Right lobe of liver (tissue), 6 donors: Measurements from ENCODE around the gene THAP5. TPM values are rescaled to one million over a fixed set of nuclear protein-coding genes. Genes with fewer than 3 reads are reported as not detected.

Experiments
- ATAC-seq, 4 donors: fragments of 200-7000 bp; cut with Tn5 transposase; one replicate each; pipeline ENCODE4 v1.9.1; 2020; ENCODE audit warnings: mild to moderate bottlenecking in 4 of 4, moderate library complexity in 4 of 4
- DNase-seq, 3 donors: peaks; one replicate each; pipeline ENCODE4 v3.0.0-alpha.2; 2020
- H3K27ac ChIP-seq, 3 donors: fragments of 200-600 bp; one replicate each; pipeline ENCODE4 v1.8.0; 2022
- H3K27me3 ChIP-seq, 2 donors: fragments of 200-600 bp; one replicate each; pipeline ENCODE4 v1.8.0; 2022
- H3K36me3 ChIP-seq, 4 donors: fragments of 200-600 bp; sonication (generic) in 1 of 4; one replicate each; pipeline versions ENCODE4 v1.5.1 to v1.8.0; 2017 to 2022; ENCODE audit warnings: control low read depth in 1 of 4
- H3K4me1 ChIP-seq, 4 donors: fragments of 200-600 bp; sonication (generic) in 1 of 4; one replicate each; pipeline versions ENCODE4 v1.5.1 to v1.8.0; 2017 to 2022; ENCODE audit warnings: control low read depth in 1 of 4
- H3K4me3 ChIP-seq, 3 donors: fragments of 200-600 bp; one replicate each; pipeline ENCODE4 v1.8.0; 2022
- H3K9me3 ChIP-seq, 4 donors: fragments of 200-600 bp; sonication (generic) in 1 of 4; one replicate each; pipeline versions ENCODE4 v1.5.1 to v1.8.0; 2017 to 2022; ENCODE audit warnings: control low read depth in 1 of 4
- POLR2A ChIP-seq: fragments of 450-650 bp; IDR thresholded peaks from one replicate; pipeline ENCODE4 v1.6.1; 2017; ENCODE audit warnings: antibody characterized with exemption, mild to moderate bottlenecking
- WGBS: methylation state at CpG from one replicate; pipeline ENCODE4 v1.1.6; 2018; ENCODE audit warnings: low coverage, low lambda C conversion rate; ENCODE audit not compliant: insufficient coverage; ENCODE audit errors: missing lambda C conversion rate; 5-methylcytosine and 5-hydroxymethylcytosine counted together
- intact Hi-C, 2 donors: fragments of 100-400 bp; cut with DNase I; formaldehyde crosslinking; loops; one replicate each; pipeline versions ENCODE4 v1.11.2 to v1.14.1; 2022
- total RNA-seq, 6 experiments: library from RNA; depleted of rRNA in 2 of 6; stranded (reverse); fragments of >200 nt in 2 of 6; fragmentation: NEBNext Ultra II Directional in 3 of 6; extraction: Animal tissue kit (Norgen Biotek cat#: 25700) in 3 of 6; gene quantifications; one replicate each; pipeline versions ENCODE4 v1.1.0 to v1.2.4, GENCODE V29; 2016 to 2023
- TF ChIP-seq, protein P1 (sequence below), 4 donors: fragments of 200-600 bp in 3 of 4; fragments of 450-650 bp in 1 of 4; IDR thresholded peaks; one replicate each; pipeline versions ENCODE4 v1.5.1 to v1.8.0; 2016 to 2022; ENCODE audit warnings: antibody characterized with exemption in 4 of 4, mild to moderate bottlenecking in 2 of 4
- donor health status: DM: no; HTN: yes; CAD: no.
- donor health status: DM: no; HTN: no; CAD: no.
- donor health status: DM: no; HTN: no; CAD: no.
- donor health status: DM: no; HTN: yes; CAD: no.
- donor health status: DM: no; HTN: yes; CAD: no.

The THAP5 gene
- total RNA-seq, 6 experiments from 2014 or later: 15.5 to 17.9 (median 17.3) TPM

GRCh38 chr7:108515630-108516029 is 53.9 kb downstream of the THAP5 start:
- 56% methylated on average over 2 of the region's 2 CpGs for WGBS
- ATAC-seq: peak in 1 of 4 donors; percentile 23
- no peaks in the 10 kb centered on the region for H3K9me3 ChIP-seq
- H3K36me3 ChIP-seq: peaks cover 0 to 32% (median 2%) of the 10 kb centered on the region in 4 donors
- TF ChIP-seq, protein P1, sequence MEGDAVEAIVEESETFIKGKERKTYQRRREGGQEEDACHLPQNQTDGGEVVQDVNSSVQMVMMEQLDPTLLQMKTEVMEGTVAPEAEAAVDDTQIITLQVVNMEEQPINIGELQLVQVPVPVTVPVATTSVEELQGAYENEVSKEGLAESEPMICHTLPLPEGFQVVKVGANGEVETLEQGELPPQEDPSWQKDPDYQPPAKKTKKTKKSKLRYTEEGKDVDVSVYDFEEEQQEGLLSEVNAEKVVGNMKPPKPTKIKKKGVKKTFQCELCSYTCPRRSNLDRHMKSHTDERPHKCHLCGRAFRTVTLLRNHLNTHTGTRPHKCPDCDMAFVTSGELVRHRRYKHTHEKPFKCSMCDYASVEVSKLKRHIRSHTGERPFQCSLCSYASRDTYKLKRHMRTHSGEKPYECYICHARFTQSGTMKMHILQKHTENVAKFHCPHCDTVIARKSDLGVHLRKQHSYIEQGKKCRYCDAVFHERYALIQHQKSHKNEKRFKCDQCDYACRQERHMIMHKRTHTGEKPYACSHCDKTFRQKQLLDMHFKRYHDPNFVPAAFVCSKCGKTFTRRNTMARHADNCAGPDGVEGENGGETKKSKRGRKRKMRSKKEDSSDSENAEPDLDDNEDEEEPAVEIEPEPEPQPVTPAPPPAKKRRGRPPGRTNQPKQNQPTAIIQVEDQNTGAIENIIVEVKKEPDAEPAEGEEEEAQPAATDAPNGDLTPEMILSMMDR (IDR thresholded peaks at IDR 0.05): no peak
- no peak for TF ChIP-seq POLR2A
- no peak overlapping the region for H3K27ac ChIP-seq
- H3K27me3 ChIP-seq: no peaks in the 10 kb centered on the region
- H3K4me1 ChIP-seq: peaks cover 0 to 22% (median 8%) of the 10 kb centered on the region in 4 donors
- no peak for DNase-seq
- no peak overlapping the region for H3K4me3 ChIP-seq
- intact Hi-C loops: no loop called here

DNA sequence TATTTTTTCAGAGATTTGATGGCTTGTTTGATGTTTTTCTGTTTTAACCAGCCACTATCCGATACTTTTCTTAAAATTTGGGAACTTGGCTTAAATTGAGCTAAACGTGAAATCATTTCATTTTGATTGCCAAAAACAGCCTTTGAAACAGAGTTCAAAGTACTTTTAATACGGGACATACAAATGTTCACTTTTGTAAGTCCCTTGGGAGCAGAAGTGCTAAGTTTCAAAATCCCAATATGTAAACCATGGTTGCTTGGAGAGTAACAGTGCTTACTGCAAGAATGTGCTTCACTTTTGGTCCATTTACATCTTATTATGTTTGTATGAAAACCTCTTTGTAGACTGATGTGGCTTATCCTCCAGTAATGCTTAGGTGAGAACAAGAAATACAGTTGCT is 54.5 kb downstream of the THAP5 start:
- intact Hi-C loops: no loop called here
- no peak for DNase-seq
- peak overlapping the region in 1 of 3 donors; percentile 21 for H3K27ac ChIP-seq
- TF ChIP-seq, protein P1 (IDR thresholded peaks at IDR 0.05): no peak
- no peak for TF ChIP-seq POLR2A
- H3K36me3 ChIP-seq: peaks cover 0 to 32% (median 2%) of the 10 kb centered on the region in 4 donors
- no peaks in the 10 kb centered on the region for H3K27me3 ChIP-seq
- ATAC-seq: peak; percentile 70 to 81 (median 76)
- WGBS: 16% methylated on average over 3 of the region's 3 CpGs
- H3K9me3 ChIP-seq: no peaks in the 10 kb centered on the region
- peaks cover 0 to 22% (median 8%) of the 10 kb centered on the region in 4 donors for H3K4me1 ChIP-seq
- no peak overlapping the region for H3K4me3 ChIP-seq

Other genes starting within 250 kb of the THAP5 start
- 1 to 10 TPM in 1 of 6 experiments, under 1 TPM in 5; 0.16 to 1.9 (median 0.27) TPM for gene NRCAM, start 113.3 kb downstream of the THAP5 start, total RNA-seq
- 10 to 100 TPM; 13.7 to 25.6 (median 17.0) TPM for gene PNPLA8, start 43.6 kb downstream of the THAP5 start, total RNA-seq
- 10 to 100 TPM; 39.1 to 57.0 (median 53.4) TPM for gene DNAJB9, start 168 bp upstream of the THAP5 start, total RNA-seq